CD4-positive, alpha-beta T cell treated with Interleukin-10 for 1 hour (primary cell): Measurements from ENCODE around the gene OTUB2.
A peak's percentile ranks its signal among the peaks of the same experiment; 100 is the strongest.

ENCODE experiments used
- DNase-seq: peaks from one replicate; pipeline ENCODE4 v3.0.0-alpha.2; 2020

The OTUB2 gene

GRCh38 chr14:94022532-94023411 lies 3.4 kb upstream of the OTUB2 start:
- DNase-seq = no peak

DNA sequence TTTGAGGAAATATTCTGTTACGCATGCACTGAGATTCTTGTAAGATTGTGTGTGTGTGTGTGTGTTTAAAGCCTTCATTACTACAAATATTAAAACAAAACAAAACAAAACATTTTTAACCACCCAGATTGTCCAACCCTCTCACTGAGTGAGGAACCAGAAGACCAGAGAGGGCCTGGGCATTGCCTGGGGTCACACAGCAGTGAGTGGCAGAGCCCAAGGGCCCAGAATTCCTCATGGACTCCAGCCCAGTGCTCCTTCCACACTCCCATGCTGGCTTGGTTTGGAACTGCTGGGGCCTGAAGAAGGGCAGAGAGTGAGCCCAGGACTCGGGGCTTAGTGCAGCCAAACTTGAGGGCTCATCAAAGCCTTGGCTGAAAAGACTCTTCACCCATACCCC lies 1.6 kb upstream of the OTUB2 start:
- no peak for DNase-seq

DNA sequence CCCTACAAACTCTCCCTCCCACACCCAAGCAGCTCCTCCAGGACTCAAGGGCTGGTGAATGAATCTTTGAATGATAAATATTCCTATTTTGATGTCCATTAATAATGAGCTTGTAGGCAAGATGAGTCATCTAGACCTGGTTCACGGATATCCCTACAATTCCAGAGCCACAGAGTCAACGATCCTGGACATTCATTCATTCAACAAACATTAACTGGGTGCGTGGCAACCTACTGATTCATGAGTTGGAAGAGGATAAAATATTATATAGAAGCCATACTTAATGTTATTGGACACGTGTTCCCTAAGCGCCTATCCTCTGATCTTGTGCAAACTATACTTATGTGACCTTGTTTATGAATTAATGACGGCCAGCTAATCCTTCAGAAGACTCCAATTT lies 420 bp upstream of the OTUB2 start:
- DNase-seq = no peak

DNA sequence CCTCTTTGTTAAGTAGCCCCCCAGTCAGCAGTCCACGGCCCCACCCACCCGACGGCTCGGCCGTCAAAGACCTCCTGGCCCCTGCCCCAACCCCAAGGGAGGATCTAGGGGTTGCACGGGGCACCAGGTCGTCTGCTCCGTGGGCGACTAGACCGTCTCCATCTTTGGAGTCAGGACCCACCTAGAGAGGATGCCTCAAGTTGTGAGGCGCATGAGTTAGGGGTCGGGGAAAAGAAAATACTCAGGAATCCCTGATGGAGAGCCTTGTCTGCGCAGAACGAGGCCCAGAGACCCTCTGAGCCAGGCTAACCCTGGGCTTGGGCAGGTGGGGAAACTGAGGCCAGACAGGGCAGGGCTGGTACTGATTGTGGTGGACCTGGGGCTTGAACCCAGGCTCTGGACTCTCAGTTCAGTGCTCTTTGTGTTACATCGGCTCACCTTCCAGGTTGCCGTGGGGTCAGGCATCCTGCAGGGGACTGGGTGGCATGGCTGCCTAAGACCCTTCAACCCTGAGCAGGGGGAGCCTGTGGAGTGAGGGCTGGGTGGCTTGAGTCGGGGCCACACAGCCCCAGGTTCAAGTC lies 839 bp downstream of the OTUB2 start:
- DNase-seq = no peak

- no peak for DNase-seq
Measured at GRCh38 chr14:94027566-94028449, 1.7 kb downstream of the OTUB2 start.

- no peak for DNase-seq
Measured at GRCh38 chr14:94028450-94028826, 2.3 kb downstream of the OTUB2 start.

- no peak for DNase-seq
Measured at GRCh38 chr14:94029265-94029664, 3.1 kb downstream of the OTUB2 start.

- no peak for DNase-seq
Measured at GRCh38 chr14:94029671-94030203, 3.6 kb downstream of the OTUB2 start.

DNA sequence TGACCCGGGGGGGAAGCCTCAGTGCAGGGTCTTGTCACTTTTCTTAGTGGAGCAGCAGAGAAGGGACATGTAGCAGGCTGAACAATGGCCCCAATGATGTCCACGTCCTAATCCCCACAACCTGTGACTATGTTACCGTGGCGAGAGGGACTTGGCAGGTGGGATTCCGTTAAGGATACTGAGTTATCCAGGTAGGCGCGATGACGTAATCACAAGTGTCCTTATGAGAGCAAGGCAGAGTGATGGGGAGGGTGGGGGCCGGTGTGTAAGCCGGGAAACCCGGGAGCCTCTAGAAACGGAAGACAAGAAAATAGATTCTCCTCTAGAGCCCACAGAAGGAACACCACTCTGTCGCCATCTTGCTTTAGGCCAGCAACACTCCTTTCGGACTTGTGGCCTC lies 4.4 kb downstream of the OTUB2 start:
- DNase-seq = no peak

DNA sequence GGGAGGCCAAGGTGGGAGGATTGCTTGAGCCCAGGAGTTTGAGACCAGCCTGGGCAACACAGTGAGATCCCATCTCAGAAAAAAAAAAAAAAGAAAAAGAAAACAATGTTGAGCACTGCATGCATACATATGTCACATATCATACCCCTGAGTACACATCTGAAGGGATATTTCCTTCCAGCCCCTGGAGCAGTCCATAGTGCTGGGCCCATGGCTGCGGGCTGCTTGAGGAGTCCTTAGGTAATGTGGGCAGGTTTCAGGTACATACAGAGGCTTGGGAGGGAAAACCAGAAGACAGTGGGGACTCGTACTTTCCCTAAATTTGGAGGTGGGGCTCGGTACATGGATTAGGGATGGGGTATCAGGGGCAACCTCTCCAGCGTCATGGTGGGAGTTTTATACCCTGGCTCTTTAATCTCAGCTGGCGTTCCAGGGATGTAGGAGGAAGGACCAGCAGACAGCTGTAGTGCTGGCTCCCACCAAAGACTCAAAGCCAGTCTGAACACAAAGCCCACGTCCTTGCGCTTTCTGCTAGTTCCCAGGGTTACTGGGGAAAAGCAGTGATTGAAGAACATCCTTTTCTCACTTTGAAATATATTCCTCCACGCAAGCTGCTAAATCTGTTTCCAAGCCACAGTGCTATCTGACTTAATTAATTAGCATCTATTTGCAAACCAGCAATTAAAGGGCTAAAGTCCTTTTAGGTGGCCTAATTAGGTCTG lies 5.2 kb downstream of the OTUB2 start:
- DNase-seq = no peak

DNA sequence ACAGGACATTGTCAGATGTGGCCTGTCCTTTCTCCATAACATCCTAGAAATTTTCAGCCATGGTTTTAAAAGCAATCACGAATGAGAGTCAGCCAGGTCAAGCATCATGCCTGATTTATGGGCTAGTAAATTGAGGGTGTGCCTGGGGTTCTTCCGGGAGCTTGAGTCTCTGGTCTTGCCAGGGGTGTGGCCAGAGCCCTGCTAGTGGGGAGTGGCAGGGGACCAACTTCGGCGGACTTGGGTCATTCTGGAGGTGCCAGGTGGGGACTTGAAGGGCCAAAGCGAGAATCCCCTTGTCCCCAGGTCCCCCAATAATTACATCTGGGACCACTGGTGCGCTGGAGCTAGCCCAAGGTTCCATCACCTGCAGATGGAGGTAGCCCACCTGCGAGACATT lies 5.7 kb downstream of the OTUB2 start:
- no peak for DNase-seq

GRCh38 chr14:94034886-94035285 lies 8.7 kb downstream of the OTUB2 start:
- no peak for DNase-seq

GRCh38 chr14:94036313-94037167 lies 10.4 kb downstream of the OTUB2 start:
- DNase-seq = peak; percentile 79

DNA sequence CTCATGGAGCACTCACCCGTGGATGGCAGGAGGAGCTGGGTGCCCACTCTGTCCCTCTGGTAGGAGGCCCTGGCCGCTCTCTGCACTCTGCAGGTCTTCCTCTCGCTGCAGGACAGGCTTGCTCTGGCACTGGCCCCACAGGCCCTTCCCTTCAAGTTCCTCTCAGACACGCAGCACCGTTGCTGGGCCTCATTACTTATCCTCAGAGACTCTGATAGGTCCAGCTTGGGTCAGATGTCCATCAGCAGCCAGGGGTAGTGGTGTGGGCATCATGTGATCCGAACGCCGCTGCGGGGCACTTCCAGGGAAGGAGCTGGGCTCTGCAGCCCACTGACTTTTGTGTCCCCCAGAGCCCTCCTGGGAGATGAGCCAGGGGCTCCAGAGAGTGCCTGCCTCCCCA lies 11.8 kb downstream of the OTUB2 start:
- no peak for DNase-seq

GRCh38 chr14:94038510-94038909 lies 12.4 kb downstream of the OTUB2 start:
- no peak for DNase-seq

GRCh38 chr14:94038921-94039629 lies 12.9 kb downstream of the OTUB2 start:
- DNase-seq = no peak

DNA sequence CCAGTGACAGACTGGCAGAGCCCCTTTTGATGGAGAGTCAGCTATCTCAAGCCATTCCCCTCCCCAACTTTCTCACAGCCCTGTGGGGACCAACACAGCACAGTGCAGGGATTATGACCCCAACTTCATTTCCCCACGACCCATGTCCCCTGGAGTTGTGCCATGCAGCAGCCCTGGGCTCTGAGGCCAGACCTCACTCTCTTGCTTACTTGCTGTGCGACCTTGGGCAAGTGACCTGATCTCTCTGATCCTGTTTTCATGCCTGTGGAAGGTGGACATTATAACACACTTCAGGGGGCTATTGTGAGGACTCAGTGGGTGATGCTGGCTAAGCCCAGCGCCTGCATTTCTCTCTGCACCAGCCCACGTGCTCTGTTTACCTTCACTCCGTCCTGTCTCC lies 14.1 kb downstream of the OTUB2 start:
- no peak for DNase-seq

DNA sequence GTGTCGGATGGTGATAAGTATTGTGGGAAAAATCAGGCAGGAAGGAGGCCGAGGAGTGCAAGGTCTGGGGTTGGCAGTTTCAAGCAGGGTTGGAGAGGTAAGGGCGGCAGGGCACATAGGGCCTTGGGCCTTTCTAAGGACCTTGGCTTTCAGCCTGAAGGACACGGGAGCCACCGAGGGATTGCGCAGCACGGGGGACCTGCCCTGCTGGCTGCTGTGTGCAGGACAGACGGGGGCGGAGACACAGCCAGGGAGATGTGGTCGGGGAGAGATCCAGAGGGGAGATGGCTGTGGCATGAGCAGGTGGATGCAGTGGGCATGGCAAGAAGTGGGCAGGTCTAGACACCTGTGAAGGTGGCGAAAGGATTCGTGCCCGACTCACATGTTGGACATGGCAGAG lies 14.7 kb downstream of the OTUB2 start:
- DNase-seq = no peak

DNA sequence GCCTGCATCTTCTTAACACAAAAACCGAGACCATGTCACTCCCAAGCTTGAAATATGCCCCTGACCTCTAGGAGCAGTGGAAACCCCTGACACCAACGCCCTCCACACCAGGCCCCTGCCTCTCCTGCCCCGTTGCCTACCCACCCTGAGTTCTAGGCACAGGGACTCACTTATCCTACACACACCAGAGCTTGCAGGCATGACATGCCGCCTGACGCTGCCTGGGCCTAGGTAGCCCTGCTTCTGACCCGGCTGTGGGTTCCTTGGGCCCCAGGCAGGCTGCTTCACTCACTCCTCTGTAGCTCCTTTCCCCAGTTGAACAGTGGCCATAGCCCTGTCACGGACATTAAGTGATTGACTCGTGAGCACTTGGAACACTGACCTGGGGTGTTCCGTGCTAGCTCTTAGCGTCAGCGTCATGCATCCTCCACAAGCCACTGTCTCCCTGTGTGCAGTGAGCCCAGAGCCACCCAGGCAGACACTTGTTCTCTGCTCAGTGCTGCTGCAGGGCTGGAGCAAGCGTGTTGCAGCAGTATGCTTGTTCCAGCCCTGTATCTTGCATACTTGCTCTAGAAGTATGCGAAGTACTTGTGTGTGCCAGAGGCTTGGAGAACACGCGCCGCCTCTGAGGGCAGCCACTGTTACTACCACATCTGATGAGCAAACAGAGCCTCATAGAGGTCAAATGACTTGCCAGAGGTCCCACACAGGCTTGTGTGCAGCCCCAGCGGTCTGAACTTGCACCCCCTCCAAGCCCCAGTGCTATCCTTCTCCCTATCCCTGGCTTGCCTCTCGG lies 15.6 kb downstream of the OTUB2 start:
- no peak for DNase-seq

DNA sequence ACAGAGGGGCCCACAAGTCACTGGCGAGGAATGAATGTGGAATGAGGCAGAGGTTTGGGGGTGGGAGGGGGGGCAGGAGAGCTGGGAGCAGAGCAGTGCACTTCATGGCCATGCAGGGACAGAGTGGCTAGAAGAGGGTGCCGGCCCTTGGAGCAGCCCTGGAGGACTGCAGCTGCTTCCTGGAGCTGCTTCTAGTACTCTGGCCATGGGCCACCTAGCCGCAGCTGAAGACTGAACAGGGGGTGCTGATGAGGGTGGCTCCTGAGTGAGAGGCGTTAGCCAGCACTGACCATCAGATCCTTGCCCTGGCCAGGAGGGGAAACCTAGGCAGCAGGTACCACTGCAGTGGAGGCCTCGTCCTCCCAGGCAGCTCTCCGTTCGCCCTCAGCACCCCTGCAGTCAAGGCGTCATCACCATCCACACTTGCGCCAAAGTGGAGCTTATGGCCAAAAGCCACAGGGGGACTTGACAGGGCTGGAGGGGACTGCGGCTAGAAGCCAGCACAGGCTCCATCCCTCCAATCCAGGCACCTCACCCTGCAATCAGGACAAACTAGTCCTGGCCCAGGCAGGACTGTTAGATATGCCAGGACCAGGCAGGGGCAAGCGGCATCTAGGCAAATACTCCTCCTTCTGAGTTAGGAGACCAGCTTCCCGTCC lies 16.4 kb downstream of the OTUB2 start:
- DNase-seq = no peak
